Adrenal gland (tissue), 12 donors: ENCODE measurements around the gene MCRS1. TPM values are rescaled to one million over a fixed set of nuclear protein-coding genes. Genes with fewer than 3 reads are reported as not detected.

ENCODE experiments used
- DNase-seq, 7 donors: peaks; one replicate each; pipeline ENCODE4 v3.0.0-alpha.2; 2019 to 2020
- H3K27ac ChIP-seq, 5 donors: fragments of 200-600 bp; sonication (generic) in 4 of 5; 1 replicate in 3 of 5; 2 replicates in 2 of 5; pipeline versions ENCODE4 v1.5.1 to v1.8.0; 2016 to 2020; ENCODE audit warnings: mild to moderate bottlenecking in 1 of 5
- H3K27me3 ChIP-seq: fragments of 200-600 bp; 2 replicates; pipeline ENCODE4 v1.8.0; 2021
- H3K36me3 ChIP-seq, 2 donors: fragments of 200-600 bp; replicated peaks in 1 of 2; 1 replicate in 1 of 2; 2 replicates in 1 of 2; pipeline versions ENCODE4 v1.5.1 to v1.8.0; 2018 to 2022
- H3K4me1 ChIP-seq, 2 donors: fragments of 200-600 bp; replicated peaks in 1 of 2; 1 replicate in 1 of 2; 2 replicates in 1 of 2; pipeline versions ENCODE4 v1.5.1 to v1.8.0; 2018 to 2021
- H3K4me3 ChIP-seq, 4 donors: fragments of 200-600 bp; sonication (generic) in 3 of 4; one replicate each; pipeline ENCODE4 v1.5.1; 2016 to 2018
- H3K9me3 ChIP-seq, 3 donors: fragments of 200-600 bp; sonication (generic) in 1 of 3; replicated peaks in 1 of 3; 1 replicate in 2 of 3; 2 replicates in 1 of 3; pipeline versions ENCODE4 v1.5.1 to v1.8.0; 2016 to 2021
- CTCF ChIP-seq, 6 experiments: fragments of 450-650 bp in 4 of 6; fragments of 200-600 bp in 2 of 6; sonication (generic) in 1 of 6; IDR thresholded peaks; 1 replicate in 5 of 6; 2 replicates in 1 of 6; pipeline versions ENCODE4 v1.5.1 to v1.8.0; 2016 to 2021; ENCODE audit warnings: antibody characterized with exemption in 6 of 6, mild to moderate bottlenecking in 2 of 6, moderate library complexity in 1 of 6
- POLR2A ChIP-seq, 2 donors: fragments of 450-650 bp; IDR thresholded peaks; one replicate each; pipeline ENCODE4 v1.6.1; 2017; ENCODE audit warnings: antibody characterized with exemption in 2 of 2, mild to moderate bottlenecking in 2 of 2, moderate library complexity in 1 of 2
- WGBS, 4 donors: extraction: QIAGEN DNeasy Blood & Tissue Kit in 2 of 4; methylation state at CpG; one replicate each; pipeline versions ENCODE4 v1.1.5 to v1.1.7; 2013 to 2017; 5-methylcytosine and 5-hydroxymethylcytosine counted together
- intact Hi-C, 2 donors: fragments of 100-400 bp; cut with DNase I; formaldehyde crosslinking; loops; one replicate each; pipeline versions ENCODE4 v1.14.1 to v1.15.0; 2022 to 2023
- polyA plus RNA-seq, 3 donors: library from polyadenylated mRNA; stranded (reverse); fragments of 200-250 nt in 2 of 3; fragments of 350-450 nt in 1 of 3; fragmentation: Illumina TruSeq in 1 of 3; extraction: RNeasy Lipid Tissue Mini Kit (QIAGEN cat#74804) in 1 of 3; gene quantifications; one replicate each; pipeline ENCODE4 v1.2.3, GENCODE V29; 2013 to 2014
- total RNA-seq, 9 donors: library from RNA; depleted of rRNA in 4 of 9; stranded (reverse); fragments of >200 nt in 4 of 9; fragments of 120-200 nt in 1 of 9; fragmentation: NEBNext Ultra II Directional in 1 of 9; extraction: Animal tissue kit (Norgen Biotek cat#: 25700) in 1 of 9; gene quantifications; one replicate each; pipeline versions ENCODE4 v1.1.0 to v1.2.4, GENCODE V29; 2013 to 2023
- donor health status: healthy with polysubstance abuse.
- donor health status: Bipolar disorder and iron deficiency.
- donor health status: DM: yes; HTN: yes; CAD: no.
- donor health status: DM: no; HTN: no; CAD: no.
- donor health status: DM: no; HTN: no; CAD: no.
- donor health status: DM: yes; HTN: yes; CAD: no.

MCRS1 gene
- total and polyA plus RNA-seq, 12 donors: 28.3 to 98.1 (median 52.3) TPM

GRCh38 chr12:49527361-49528130, 40.4 kb downstream of the MCRS1 start:
- Histone ChIP-seq H3K4me3 (no peak overlapping the region), H3K9me3 (no peaks in the 10 kb centered on the region), H3K27me3 (no peaks in the 10 kb centered on the region), H3K4me1 (no peaks in the 10 kb centered on the region), H3K27ac (no peak overlapping the region), H3K36me3 (peaks cover 0 to 26% of the 10 kb centered on the region in 2 donors)
- peak in 1 of 7 donors; percentile 36 for DNase-seq
- intact Hi-C loops: no loop called here
- WGBS, 4 donors: 90 to 94% (median 93%) methylated on average over 7 of the region's 7 CpGs
- TF ChIP-seq CTCF (IDR thresholded peaks at IDR 0.05) (no peak), POLR2A (IDR thresholded peaks at IDR 0.05) (no peak)

- Histone ChIP-seq H3K9me3 (no peaks in the 10 kb centered on the region), H3K27ac (no peak overlapping the region), H3K36me3 (peaks cover 0 to 26% of the 10 kb centered on the region in 2 donors), H3K4me3 (no peak overlapping the region), H3K27me3 (no peaks in the 10 kb centered on the region), H3K4me1 (no peaks in the 10 kb centered on the region)
- 92 to 97% (median 95%) methylated on average over 7 of the region's 7 CpGs for WGBS, 4 donors
- intact Hi-C loops: no loop called here
- TF ChIP-seq CTCF (IDR thresholded peaks at IDR 0.05) (no peak), POLR2A (IDR thresholded peaks at IDR 0.05) (no peak)
- DNase-seq: no peak
Measured at GRCh38 chr12:49525942-49526341, 42.0 kb downstream of the MCRS1 start.

- peak overlapping the region in 2 of 5 donors; percentile 18 to 24 for H3K27ac ChIP-seq
Measured at GRCh38 chr12:49524660-49525324, 43.1 kb downstream of the MCRS1 start.

More at GRCh38 chr12:49524660-49525324, 43.1 kb downstream of the MCRS1 start:
- Histone ChIP-seq H3K36me3 (peaks cover 0 to 26% of the 10 kb centered on the region in 2 donors), H3K4me3 (no peak overlapping the region), H3K27me3 (no peaks in the 10 kb centered on the region), H3K4me1 (no peaks in the 10 kb centered on the region), H3K9me3 (no peaks in the 10 kb centered on the region)
- 63 to 71% (median 69%) methylated on average over 6 of the region's 6 CpGs for WGBS, 4 donors
- peak in 3 of 7 donors; percentile 45 to 68 (median 54) for DNase-seq
- no peak for TF ChIP-seq CTCF (IDR thresholded peaks at IDR 0.05)
- intact Hi-C loops: no loop called here
